ENCODE measurements around the gene EYA3.

EYA3 gene, protein sequence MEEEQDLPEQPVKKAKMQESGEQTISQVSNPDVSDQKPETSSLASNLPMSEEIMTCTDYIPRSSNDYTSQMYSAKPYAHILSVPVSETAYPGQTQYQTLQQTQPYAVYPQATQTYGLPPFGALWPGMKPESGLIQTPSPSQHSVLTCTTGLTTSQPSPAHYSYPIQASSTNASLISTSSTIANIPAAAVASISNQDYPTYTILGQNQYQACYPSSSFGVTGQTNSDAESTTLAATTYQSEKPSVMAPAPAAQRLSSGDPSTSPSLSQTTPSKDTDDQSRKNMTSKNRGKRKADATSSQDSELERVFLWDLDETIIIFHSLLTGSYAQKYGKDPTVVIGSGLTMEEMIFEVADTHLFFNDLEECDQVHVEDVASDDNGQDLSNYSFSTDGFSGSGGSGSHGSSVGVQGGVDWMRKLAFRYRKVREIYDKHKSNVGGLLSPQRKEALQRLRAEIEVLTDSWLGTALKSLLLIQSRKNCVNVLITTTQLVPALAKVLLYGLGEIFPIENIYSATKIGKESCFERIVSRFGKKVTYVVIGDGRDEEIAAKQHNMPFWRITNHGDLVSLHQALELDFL

DNA sequence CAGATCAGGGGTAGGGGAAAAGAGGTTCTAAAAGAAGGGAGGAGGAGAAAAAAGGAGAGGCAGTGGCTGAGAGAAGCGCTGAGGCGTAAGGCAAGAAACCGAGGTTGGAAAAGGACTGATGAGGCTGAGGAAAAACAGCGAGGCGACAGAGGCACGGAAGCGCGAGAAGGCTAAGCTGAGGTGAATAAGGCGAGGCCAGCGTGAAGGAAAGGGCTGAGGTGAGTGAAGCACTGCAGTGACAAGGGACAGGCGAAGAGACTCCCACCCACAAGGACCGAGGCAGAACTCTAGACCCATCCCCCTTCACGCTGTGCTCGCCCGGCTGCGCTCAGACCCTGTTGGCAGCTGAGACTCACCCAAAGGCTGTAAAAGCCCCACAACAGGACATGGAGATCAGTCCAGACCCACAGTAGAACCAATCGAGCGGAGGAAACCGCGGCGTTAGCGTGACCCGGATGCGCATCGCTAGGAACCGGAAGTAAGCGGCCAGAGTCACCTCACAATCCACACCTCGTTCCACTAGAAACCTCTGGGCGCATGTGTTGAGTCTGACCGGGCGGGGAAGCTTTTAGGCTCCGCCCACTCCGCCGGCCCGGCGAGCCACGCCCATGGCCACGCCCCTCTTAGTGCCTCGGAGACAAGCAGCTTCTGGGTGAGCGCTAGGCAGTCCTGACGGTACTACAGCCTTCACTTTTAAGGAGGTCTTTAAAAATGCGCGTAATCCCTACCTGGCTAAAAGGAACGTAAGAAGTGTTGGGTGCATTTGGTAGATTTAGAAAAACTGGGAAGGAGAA is at the start of gene EYA3:
Gene EYA3 (minus strand): TSS at position 443 of the 794 bp plus-strand sequence. CDS start 30,584 bp downstream, outside the sequence.
- DNase-seq: peak; percentile 99

DNA sequence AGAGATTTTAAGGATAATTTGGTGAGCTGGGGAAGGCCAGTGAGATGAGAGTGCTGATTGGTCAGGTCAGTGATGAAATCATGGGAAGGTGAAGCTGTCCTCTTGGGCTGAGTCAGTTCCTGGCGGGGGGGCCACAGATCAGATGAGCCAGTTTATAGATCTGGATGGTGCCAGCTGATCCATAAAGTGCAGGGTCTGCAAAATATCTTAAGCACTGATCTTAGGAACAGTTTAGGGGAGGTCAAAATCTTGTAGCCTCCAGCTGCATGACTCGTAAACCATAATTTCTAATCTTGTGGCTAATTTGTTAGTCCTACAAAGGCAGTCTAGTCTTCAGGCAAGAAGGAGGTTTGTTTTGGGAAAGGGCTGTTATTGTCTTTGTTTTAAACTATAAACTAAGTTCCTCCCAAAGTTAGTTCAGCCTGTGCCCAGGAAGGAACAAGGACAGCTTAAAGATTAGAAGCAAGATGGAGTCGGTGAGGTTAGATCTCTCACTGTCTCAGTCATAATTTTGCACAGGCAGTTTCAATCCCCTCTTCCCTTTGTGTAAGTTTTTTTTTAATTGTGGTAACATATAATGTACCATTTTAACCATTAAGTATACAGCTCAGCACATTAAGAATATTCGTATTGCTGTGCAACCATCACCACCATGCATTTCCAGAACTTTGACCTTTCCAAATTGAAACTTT is 48.7 kb upstream of the EYA3 start:
- DNase-seq: no peak

DNA sequence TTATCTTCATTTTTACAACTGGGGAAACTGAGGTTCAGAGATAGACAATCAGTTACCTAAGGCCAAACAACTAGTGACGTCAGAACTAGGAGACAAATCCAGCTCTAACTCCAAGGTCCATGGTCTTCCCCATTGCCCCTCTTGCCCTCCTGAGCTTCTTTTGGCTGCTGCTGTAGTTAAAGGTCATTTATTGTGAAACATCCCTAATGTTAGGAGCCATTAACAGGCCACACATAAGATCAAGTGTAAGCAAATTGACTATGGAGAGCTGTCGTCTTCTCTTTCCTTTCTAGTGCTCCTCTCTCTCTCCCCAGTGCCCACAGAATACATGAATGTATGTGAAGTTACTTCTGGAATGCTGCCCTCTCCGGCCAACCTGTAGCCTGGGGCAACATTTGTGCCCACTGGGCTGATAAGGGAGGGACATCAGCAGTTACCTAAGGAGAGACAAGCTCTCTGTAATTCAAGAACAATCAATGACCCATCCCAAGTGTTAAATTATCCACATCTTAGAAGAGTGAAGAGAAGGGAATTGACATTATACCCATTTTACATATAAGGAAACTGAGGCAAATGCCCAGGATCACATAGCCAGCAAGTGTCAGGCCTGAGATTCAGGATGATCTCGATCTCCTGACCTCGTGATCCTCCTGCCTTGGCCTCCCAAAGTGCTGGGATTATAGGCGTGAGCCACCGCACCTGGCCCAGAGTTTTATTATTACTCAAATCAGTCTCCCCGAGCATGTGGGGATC is 47.9 kb upstream of the EYA3 start:
- DNase-seq: no peak

DNA sequence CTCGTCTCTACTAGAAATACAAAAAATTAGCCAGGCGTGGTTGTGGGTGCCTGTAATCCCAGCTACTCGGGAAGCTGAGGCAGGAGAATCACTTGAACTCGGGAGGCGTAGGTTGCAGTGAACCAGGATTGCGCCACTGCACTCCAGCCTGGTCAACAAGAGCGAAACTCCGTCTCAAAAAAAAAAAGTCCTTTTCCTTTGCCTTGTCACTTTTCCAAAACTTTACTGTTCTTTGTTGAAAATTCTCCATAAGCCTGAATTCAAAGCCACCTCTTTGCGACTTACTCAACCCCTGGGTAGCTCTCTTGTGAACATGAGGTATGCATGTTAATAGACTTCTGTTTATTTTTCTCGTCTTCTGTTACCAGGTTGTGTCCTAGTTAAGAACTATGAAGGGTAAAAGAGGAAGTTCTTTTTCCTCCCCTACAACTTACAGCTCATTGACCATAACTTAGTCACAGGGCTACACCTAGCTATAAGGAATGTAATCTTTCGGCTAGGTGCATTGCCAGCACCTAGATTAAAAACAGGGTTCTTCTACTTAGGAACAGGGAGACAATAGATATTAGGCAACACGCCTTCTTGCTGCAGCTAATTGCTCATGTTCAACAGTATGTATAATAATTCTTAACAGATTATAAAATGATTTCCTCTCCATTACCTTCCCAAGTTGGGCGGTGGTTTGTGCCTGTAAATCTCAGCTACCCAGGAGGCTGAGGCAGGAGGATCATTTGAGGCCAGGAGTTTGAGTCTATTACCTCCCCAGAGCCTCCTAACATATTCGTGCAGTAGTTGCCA is 47.2 kb upstream of the EYA3 start:
- DNase-seq: no peak

DNA sequence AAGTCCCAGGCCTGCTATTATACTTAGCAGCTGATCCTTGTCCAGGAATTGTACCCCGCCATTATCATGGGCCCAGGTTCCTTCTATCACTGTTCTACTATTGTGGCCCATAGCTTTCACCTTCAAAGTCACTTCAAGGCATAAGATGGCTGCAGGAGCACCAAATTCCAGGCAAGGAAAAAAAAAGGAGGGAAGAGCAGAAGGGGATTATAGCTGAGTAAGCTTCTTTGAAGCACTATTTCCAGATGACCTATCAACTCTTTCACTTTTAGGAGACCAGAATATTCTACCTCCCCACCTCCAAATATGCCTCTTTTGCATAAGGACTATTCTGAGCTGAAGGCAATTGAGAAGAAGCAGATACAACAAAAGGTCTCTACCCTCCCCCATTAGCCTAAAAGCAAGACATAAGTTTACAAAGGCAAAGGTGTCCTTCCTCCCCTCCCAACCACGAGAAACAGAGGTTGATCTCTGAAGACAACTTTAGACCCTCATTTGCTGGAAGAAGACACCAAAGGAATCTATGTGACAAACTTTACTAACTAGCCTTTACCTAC is 46.3 kb upstream of the EYA3 start:
- DNase-seq: no peak

DNA sequence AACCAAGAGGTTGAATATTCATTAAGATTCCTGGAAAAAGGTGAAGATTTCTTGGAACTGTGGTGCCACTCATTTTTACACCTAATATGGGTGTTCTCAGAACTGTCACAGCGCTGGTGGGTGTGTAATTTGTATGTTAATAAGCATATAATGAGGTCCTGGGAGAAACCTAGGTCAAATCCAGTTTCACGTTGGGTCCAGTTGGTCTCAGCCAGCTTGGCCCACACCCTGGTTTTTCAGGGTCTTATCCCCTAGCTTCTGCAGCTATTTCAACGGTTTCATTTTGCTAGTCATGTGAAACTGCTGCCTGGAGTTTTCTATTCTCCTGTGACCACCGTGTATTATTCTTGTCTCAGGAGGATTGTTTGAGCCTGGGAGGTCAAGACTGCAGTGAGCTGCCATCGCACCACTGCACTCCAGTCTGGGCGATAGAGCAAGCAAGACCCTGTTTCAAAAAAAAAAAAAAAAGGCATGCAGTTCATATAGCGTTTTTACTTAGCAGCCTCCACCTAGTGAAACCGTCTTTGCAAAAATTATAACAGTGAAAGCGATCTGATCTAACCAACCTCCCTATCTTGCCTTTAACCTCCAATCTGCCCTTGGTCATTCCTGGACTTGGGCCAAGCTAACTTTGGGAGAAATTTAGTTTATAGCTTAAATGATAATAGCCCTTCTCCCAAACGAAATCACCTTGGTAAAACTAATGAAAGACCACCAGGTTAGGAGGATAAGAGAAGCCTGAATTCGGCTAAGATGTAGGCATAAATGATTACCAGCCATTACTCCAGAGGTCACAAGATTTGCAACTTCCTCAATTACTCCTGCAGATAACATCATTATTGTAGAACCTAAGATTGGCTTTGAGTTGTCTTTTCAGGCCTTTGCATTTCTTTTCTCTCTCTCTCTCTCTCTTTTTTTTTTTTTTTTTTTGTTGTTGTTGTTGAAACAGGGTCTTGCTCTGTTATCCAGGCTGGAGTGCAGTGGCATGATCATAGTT is 44.1 kb upstream of the EYA3 start:
- DNase-seq: no peak

DNA sequence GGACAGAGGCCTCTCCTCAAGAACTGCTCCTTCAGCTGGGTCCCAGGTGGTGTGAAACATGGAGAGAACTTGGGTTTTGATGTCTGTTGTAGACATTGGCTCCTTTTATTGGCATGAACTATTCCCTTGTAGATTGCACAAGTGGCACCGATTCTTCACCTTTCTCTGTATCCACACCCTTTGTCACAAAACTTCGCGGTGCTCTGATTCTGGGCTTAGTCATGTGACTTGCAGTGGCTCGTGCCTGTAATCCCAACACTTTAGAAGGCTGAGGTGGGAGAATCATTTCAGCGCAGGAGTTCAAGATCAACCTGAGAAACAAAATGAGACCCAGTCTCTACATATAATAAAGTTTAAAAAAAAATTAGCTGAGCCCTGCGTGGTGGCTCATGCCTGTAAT is 42.5 kb upstream of the EYA3 start:
- DNase-seq: no peak

DNA sequence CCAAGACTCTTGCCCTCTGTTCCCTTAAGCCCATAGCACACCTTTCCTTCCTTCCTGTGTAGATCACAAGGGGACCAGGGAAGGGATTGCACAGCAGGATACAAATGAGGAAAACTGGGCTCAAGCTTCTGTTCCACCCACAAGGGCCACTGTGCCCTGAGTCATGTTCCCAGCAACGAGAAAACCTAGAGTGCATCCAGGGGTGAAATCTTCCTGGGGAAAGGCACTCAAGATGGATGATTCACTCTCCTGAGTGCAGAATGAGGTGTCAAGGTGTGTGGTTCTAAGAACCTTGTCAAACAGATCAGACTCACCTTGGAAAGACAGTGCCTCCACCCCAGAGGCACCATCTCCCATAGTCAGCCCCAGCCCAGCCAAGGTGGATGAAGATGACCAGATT is 40.7 kb upstream of the EYA3 start:
- no peak for DNase-seq

DNA sequence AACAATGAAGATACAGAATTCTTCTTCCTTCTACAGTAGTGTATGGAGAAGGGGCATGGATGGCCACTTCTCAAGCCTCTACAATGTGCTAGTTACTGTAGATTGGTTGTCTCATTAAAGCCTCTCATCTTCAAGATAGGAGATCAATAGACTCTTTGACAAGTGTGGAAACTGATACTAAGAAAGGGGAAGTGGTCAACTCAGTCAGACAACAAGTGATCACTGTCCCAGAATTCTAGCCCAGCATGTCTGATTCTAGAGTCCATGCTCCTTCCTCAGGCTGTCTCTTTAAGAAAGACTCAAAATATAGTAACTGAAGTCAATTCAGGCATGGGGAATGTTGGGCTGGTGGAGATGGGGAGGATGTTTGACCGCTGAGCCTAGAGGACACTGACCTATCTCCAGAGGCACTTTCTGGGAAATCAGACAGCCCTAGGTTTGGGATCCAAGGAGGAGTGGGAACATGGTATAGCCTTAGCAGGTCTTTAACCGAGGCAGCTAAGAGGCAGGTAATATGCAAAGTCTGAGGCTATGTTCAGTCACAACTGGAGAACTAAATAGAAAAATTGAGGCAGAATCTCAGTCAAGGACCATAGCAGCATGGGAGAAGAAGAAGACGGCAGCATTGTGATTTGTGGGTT is 39.3 kb upstream of the EYA3 start:
- DNase-seq: no peak

DNA sequence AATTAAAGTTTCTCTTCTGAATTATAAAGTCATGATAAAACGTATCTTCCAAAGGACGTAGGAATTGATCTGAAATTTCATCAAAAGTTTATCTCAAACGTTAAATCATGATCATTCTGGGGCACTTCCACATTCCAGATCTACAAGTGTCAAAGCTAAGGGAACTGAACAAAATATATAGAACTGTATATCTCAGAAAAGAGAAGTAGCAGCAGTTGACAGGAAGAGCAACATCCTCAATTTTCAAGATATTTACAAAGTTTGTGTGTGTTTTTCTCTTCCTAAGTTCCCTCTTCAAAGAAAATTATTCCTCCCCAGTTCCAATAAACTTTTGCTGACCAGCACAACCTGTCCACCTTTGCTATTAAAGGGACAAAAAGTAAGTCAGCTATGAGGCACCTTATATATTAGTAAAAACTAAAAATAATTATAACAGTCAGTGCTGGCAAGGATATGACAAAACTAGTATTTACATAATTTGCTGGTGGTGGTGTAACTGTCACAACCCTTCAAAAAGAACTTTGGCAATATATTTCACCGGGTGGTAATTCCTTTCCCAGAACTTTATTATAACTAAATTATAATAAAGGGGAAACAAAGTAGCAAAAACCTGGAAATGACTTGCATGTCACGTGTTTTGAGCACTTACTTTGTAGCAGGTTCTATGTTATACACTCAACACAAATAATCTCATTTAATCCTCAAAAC is 38.5 kb upstream of the EYA3 start:
- DNase-seq: no peak

DNA sequence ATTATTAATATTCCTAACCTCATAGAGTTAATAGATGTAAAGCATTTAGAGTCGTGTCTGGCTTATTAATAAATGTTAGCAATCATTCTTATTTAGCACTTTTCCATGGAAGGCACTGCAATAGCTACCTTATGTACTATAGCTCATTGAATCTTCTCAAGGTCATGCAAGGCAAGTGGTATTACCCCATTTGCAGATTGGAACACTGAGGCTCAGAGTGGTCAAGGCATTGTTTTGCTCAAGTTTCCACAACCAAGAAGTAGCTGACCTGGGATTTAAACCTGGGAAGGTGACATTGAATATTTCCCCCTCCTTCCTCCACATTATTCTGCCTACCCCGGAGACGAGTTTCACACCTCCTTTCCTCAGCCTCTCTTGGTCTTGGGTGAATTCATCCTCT is 37.8 kb upstream of the EYA3 start:
- no peak for DNase-seq

DNA sequence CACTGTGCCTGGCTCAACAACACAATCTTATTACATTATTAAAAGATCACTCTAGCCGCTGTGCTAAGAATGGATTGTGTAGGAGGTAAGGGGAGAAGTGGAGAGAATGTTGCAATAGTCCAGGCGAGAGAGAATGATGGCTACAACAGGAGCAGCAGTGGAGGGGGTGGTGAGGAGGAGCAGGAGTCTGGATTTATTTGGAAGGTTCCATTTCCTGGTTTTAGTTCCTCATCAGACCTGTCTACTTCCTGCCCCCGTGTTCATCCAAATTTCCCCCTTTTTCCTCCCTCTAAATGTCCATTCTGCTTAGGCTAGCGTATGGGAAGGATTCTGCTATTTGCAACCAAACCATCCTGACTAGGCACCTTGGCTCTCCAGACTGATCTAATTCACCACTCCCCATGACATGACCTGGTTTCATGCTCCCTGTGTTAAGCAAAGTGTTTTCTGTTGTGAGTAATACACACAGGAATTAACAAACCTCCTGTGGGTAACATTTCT is 35.1 kb upstream of the EYA3 start:
- DNase-seq: no peak

DNA sequence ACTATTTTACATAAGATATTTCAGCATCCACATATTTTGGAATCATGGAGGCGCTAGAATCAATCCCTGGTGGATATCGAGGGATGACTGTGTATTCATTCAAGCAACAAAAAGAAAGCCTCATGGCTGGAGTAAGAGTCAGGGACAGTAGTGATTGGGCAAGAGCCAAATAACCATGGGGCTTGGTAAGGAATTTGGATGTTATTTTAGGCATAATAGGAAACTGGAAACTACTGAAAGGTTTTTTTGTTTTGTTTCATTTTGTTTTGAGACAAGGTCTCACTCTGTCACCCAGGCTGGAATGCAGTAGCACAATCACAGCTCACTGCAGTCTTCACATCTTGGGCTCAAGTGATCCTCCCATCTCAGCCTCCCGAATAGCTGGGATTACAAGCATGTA is 33.8 kb upstream of the EYA3 start:
- DNase-seq: no peak

DNA sequence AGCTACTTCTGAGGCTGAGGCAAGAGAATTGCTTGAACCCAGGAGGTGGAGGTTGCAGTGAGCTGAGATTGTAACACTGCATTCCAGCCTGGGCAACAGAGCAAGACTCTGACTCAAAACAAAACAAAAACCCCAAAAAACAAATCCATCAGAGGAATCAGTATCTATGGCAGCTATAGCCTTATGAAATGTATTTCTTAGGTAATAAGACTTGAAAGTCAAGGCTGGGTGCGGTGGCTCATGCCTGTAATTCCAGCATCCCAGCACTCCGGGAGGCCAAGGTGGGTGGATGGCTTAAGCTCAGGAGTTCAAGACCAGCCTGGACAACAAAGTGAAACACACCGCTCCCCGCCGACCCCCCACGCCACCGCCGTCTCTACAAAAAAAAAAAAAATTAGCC is 31.1 kb upstream of the EYA3 start:
- no peak for DNase-seq

DNA sequence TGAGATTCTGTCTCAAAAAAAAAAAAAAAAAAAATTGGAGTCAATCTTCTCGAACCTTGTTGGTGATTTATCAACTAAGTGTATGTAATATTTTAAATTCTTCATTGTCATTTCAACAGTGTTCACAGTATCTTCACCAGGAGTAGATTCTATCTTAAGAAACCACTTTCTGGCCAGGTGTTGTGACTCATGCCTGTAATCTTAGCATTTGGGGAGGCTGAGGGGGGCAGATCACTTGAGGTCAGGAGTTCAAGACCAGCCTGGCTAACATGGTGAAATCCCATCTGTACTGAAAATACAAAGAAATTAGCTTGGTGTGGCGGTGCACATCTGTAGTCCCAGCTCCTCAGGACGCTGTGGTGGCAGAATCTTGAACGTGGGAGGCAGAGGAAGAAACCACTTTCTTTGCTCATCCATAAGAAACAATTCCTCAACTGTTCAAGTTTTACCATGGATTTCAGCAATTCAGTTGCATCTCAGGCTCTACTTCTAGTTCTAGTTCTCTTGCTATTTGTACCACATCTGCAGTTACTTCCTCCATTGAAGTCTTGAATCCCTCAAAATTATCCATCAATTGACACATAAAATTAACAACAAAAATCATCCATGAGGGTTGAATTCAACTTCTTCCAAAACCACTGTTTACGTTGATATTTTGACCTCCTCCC is 30.4 kb upstream of the EYA3 start:
- DNase-seq: no peak

DNA sequence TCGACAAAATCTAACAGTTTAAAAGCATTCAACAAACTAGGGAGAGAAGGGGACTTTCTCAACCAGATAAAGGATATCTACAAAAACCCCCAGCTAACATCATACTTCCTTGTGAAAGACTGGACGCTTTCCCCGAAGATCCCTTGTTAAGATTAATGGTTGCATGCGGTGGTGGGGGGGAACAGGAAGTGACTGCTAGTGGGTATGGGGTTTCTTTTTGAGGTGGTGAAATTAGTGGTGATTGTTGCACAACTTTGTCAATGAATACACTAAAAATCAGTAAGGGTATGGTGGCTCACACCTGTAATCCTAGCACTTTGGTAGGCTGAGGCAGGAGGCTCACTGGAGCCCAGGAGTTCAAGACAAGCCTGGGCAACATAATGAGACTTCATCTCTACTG is 26.9 kb upstream of the EYA3 start:
- peak; percentile 72 for DNase-seq

DNA sequence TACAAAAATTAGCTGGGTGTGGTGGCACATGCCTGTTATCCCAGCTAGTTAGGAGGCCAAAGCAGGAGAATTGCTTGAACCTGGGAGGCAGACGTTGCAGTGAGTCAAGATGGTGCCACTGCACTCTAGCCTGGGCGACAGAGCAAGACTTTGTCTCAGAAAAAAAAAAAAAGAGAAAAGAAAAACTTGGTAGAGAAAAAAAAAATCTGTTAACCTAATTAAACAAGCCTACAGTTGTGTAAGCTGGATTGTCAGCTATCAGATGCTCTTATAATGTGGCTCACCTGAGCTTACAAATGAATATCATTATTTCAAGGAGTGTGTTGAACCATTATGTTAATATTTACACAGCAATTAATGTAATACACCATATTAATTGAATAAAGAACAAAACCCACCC is 26.4 kb upstream of the EYA3 start:
- no peak for DNase-seq

DNA sequence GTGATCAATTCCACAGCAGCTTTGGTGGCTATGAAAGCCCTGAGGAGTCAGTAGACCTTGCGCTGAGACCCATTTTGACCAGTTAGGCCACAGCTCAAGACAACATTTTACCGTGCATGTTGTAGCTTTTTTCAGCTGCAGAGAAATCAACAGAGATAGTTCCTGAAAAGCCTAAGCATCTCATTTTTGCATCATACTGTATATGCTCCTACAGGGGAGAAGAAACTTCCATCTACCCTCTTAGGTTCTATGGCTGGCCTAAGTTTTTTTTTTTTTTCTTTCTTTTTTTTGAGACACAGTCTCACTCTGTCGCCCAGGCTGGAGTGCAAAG is 24.8 kb upstream of the EYA3 start:
- no peak for DNase-seq

Data from CD4-positive, alpha-beta T cell treated with Interleukin-15 for 1 hour (primary cell).